ENCODE results near the gene ZNF550.

- TF ChIP-seq, protein P1, sequence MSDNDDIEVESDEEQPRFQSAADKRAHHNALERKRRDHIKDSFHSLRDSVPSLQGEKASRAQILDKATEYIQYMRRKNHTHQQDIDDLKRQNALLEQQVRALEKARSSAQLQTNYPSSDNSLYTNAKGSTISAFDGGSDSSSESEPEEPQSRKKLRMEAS (IDR thresholded peaks at IDR 0.05) = no peak
- TF ChIP-seq MAFK (conservative IDR thresholded peaks at IDR 0.05 in 1 of 2, IDR thresholded peaks at IDR 0.05 in 1 of 2; ENCODE audit: low read length in 2 of 2) (no peak), CREB3 (CRISPR knock-in tag; IDR thresholded peaks at IDR 0.05) (no peak), HCFC1 (IDR thresholded peaks at IDR 0.05; ENCODE audit: low read depth, low read length) (no peak), JUNB (CRISPR knock-in tag; IDR thresholded peaks at IDR 0.05; ENCODE audit: borderline replicate concordance) (no peak), SETDB1 (CRISPR knock-in tag; IDR thresholded peaks at IDR 0.05; ENCODE audit: borderline replicate concordance) (no peak), CTCF (CRISPR knock-in tag; IDR thresholded peaks at IDR 0.05) (no peak), FOXM1 (CRISPR knock-in tag; IDR thresholded peaks at IDR 0.05) (no peak), YY1 (IDR thresholded peaks at IDR 0.05; ENCODE audit: insufficient read depth, insufficient replicate concordance, low read depth, low read length) (no peak)
Observed at GRCh38 chr19:57558525-57558924, 1.1 kb downstream of the ZNF550 start.

Measured in HepG2 (cell line).